HL-60/S4 treated with retinoic acid at 250 ng/mL for 4 days and 3 days (cell line): ENCODE measurements around the gene NARF.

Source experiments
- in situ Hi-C: fragments of 300-500 bp; cut with MboI; formaldehyde crosslinking; loops from 2 replicates; pipeline ENCODE4 v1.7.0; 2022; ENCODE audit warnings: low sequenced_read_pairs

NARF gene

DNA sequence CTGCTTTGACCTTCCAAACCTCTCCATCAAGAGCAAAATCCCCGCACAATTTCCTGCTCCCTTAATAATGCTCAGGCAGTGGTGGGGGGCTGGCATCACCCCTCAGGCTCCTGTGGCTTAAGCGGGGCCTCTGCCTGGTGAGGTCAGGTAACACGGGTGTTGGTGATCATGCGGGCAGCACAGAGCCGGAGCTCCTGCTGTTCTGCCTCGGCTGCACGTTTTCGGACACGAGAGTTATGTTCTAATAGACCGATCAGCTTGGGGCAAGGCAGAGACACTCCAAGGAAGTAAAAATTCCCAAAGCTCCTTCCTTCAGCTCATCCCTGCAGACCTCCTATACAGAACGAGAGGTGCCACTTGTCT is 6.0 kb downstream of the NARF start:
- in situ Hi-C loops: no loop called here

DNA sequence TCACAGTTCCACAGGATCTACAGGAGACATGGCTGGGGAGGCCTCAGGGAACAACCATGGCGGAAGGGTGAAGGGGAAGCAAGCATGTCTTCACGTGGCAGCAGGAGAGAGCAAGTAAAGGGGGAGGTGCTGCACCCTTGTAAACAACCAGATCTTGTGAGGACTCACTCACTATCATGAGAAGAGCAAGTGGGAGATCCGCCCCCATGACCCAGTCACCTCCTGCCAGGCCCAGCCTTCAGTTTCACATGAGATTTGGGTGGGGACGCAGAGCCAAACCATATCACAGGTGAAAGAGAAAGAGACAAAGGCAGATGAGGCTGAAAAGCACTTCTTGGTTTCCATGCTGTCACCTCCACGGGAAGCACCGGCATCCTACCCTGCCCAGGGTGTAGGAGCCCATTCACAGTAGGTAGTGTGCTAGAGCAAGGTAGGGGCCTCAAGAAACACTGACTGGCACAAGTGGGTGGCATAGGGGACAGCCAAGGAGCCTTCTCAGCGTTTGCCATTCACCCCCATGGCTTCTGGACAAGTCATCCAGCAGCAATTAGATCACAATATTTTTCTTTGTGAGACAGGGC is 6.6 kb downstream of the NARF start:
- in situ Hi-C loops: no loop called here

DNA sequence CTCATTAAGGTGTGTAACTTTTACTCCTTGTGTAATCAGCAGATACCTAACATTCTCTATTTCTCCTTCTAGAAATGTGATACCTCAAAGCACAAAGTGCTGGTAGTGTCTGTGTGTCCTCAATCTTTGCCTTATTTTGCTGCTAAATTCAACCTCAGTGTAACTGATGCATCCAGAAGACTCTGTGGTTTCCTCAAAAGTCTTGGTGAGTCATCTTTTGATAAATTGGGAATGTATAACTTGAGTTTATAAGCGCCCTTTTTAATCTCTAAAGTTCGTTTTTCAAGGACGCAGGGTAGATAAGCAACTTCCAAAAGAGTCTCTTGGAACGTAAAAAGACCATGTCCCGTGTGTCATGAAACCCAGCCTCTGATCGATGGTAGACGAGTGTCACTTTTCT is 10.2 kb downstream of the NARF start:
- in situ Hi-C loops: no loop called here

GRCh38 chr17:82470065-82470464 is 11.5 kb downstream of the NARF start:
- in situ Hi-C loops: no loop called here

GRCh38 chr17:82474223-82475010 is 15.9 kb downstream of the NARF start:
- in situ Hi-C loops: no loop called here

DNA sequence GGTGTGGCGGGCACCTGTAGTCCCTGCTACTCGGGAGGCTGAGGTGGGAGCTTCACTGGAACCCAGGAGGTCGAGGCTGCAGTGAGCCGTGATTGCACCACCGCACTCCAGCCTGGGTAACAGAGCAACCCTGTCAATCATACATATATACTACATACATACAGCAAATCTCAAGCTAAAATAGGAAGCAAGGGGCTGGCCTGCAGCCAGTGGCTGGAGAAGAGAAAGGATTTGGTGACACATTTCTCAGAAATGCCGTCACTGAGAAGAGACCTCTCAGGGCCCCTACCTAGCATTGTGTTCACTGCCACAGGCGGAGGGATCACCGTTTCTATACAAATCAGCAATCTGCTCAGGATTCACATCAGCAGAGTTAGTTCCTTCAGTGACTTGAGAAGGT is 16.9 kb downstream of the NARF start:
- in situ Hi-C loops: no loop called here

- in situ Hi-C loops: no loop called here
Observed at GRCh38 chr17:82477934-82478333, 19.4 kb downstream of the NARF start.

GRCh38 chr17:82479602-82480001 is 21.1 kb downstream of the NARF start:
- in situ Hi-C loops: no loop called here

DNA sequence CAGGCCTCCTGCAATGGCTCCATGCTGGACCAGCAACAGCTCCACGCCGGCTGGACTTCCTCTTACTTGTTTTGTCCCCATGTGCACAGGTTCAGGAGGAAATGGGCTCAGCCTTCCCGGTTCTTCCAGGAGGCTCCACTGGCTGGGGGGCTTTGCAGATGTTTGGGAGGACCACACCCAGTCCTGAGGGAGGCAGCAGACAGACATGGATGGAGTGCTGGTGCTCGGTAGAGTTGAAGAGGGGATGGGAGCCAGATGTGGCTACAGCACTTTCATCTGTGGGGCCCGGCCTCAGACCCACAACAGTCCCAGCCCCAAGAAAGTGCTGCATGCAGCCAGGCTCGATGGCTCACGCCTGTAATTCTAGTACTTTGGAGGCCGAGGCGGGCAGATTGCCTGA is 21.8 kb downstream of the NARF start:
- in situ Hi-C loops: no loop called here

DNA sequence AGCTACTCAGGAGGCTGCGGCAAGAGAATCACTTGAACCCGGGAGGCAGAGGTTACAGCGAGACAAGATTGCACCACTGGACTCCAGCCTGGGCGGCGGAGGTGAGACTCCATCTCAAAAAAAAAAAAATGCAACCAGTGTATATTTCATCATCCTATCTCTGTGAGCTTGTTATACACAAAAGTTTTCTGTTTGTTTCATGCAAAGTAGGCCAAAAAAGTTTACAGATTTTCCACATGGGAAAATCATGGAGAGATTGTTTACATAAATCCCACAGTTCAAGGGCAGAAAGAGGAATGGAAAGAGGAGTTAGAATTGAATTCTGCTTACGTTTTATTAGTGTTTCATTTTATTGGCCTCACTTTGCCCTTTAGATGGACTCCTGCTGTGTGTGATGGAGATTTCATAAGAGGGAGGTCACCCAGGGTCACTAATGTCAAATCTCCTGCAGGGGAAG is 24.7 kb downstream of the NARF start:
- in situ Hi-C loops: no loop called here

DNA sequence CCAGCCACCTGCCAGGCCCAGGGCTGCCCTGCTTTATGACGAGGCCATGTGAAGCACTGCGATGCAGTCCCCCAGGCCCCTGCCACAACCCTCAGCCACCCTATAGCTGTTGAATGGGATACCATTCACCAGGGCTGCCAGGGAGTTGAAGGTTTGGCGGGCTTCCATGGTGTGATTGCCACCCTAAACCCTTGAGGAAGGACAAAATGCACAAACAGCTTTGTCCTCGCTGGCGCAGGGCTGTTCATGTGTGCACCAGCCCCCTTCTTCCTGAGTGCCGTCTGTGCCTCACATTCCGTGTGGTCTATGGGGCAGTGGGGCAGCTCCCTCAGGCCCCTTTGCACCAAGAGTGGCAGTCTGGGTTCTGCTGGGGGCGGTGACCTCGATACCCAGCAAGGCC is 25.3 kb downstream of the NARF start:
- in situ Hi-C loops: no loop called here

GRCh38 chr17:82486231-82487094 is 27.9 kb downstream of the NARF start:
- in situ Hi-C loops: no loop called here

GRCh38 chr17:82487910-82488309 is 29.4 kb downstream of the NARF start:
- in situ Hi-C loops: no loop called here

DNA sequence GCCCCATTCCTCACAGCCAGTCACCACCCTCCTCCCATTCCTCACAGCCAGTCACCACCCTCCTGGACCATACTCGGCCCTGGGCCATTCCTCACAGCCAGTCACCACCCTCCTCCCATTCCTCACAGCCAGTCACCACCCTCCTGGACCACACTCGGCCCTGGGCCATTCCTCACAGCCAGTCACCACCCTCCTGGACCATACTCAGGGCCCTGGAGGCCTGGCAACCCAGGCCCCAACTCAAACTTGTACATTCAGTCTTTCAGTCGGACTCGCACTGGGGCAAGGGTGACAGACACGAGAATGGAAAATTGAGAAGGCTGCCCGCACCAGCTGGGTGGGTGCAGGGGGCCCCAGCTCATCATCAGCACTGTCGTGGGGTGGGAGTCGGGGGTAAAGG is 30.6 kb downstream of the NARF start:
- in situ Hi-C loops: no loop called here

- in situ Hi-C loops: no loop called here
Observed at GRCh38 chr17:82489851-82490511, 31.4 kb downstream of the NARF start.

- in situ Hi-C loops: no loop called here
Observed at GRCh38 chr17:82490512-82491195, 32.1 kb downstream of the NARF start.

DNA sequence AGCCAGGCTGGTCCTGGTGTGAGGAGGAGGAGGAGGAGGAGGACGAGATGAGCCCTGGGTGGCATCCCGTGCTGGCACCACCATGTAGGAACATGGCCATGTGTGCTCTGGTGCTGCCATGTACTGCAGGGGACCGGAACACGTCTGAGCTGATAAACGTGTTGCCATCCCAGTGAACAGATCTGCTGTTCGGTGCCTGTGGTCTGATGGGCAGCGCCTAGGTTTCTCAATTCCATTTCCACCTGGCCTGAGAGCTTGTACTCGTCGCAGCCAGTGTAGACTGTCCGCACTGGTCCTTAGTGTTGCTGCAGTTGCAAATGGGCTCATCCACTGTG is 32.6 kb downstream of the NARF start:
- in situ Hi-C loops: no loop called here

DNA sequence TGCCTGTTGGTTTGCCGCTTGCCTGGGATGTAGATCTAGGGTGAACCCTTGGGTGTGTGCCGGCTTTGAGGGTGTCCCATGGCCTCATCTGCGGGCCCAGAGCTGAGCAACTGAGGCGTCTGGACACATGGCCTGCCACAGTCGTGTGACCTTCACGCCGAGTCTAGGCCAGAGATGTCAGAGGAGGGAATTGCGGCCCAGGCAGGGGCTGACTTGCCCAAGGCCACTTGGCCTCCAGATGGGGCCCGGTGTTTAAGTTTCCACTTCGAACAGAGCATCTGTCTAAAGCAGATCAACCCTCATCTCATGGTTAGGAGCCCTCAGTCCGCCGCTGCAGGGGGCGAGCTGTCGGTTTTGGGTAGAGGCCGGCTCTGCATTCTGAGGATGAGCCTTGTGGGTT is 33.0 kb downstream of the NARF start:
- in situ Hi-C loops: no loop called here

GRCh38 chr17:82492643-82493225 is 34.2 kb downstream of the NARF start:
- in situ Hi-C loops: no loop called here

- in situ Hi-C loops: no loop called here
Observed at GRCh38 chr17:82493226-82493781, 34.8 kb downstream of the NARF start.
